ENCODE measurements around the gene OR51A7. TPM values are rescaled to one million over a fixed set of nuclear protein-coding genes. Genes with fewer than 3 reads are reported as not detected.

OR51A7 gene
- total and polyA plus RNA-seq, 4 experiments from 2014 or later, result not detected

DNA sequence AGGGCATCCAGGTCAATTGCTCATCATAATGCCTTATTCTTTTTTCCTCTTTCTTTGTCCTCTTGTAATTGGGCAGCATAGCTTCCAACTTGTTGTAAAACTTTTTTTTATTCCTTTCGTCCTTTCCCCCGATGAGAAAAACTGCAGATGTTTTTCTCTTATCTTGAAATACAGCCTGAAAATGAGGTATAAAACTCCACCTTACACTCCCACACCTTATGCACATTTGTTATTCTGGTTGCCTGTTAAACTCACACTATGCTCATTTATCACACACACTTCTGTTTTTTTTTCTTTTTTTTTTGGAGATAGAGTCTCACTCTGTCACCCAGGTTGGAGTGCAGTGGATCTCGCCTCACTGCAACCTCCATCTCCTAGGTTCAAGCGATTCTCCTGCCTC, 53.8 kb downstream of the OR51A7 start:
- no peak overlapping the region for H3K27ac Mint-ChIP-seq
- peaks cover 0 to 5% (median 0%) of the 10 kb centered on the region in 8 donors for H3K9me3 Mint-ChIP-seq
- peaks cover 0 to 2% of the 10 kb centered on the region in 2 donors for H3K27me3 Mint-ChIP-seq
- no peak overlapping the region for H3K4me3 ChIP-seq (ENCODE audit: low read length in 2 of 2)
- intact Hi-C loops (cut with micrococcal nuclease), result no loop called here
- no peak overlapping the region for H3K4me3 Mint-ChIP-seq
- H3K27ac ChIP-seq (ENCODE audit: low read depth, low read length), result no peak overlapping the region
- H3K4me1 Mint-ChIP-seq, result no peaks in the 10 kb centered on the region
- no peaks in the 10 kb centered on the region for H3K4me1 ChIP-seq (ENCODE audit: insufficient read depth, low read length)
- H3K9me3 ChIP-seq (ENCODE audit: control insufficient read depth in 1 of 2, low read length in 2 of 2), result no peaks in the 10 kb centered on the region
- CTCF ChIA-PET (ENCODE audit: partially characterized antibody), result no interaction called here
- no peaks in the 10 kb centered on the region for H3K36me3 ChIP-seq (ENCODE audit: insufficient read depth, low read length)
- H3K27me3 ChIP-seq (ENCODE audit: insufficient read depth, low read length), result no peaks in the 10 kb centered on the region
- DNase-seq, result no peak
- POLR2A ChIA-PET (ENCODE audit: partially characterized antibody), result no interaction called here
- no peaks in the 10 kb centered on the region for H3K36me3 Mint-ChIP-seq

Other genes with a start within 250 kb of the OR51A7 start
- not detected for gene OR51E2, start 205.9 kb upstream of the OR51A7 start, total RNA-seq
- not detected for gene OR51E2, start 205.9 kb upstream of the OR51A7 start, polyA plus RNA-seq
- not detected for gene MMP26, start 199.0 kb upstream of the OR51A7 start, total RNA-seq
- not detected for gene MMP26, start 199.0 kb upstream of the OR51A7 start, polyA plus RNA-seq
- gene OR51F1, start 133.8 kb upstream of the OR51A7 start, total RNA-seq, result not detected
- not detected for gene OR51F1, start 133.8 kb upstream of the OR51A7 start, polyA plus RNA-seq
- gene OR52R1, start 99.4 kb upstream of the OR51A7 start, total RNA-seq, result not detected
- not detected for gene OR52R1, start 99.4 kb upstream of the OR51A7 start, polyA plus RNA-seq
- not detected for gene OR51F2, start 82.5 kb upstream of the OR51A7 start, total RNA-seq
- not detected for gene OR51F2, start 82.5 kb upstream of the OR51A7 start, polyA plus RNA-seq
- gene OR51S1, start 54.6 kb upstream of the OR51A7 start, total RNA-seq, result not detected
- not detected for gene OR51S1, start 54.6 kb upstream of the OR51A7 start, polyA plus RNA-seq
- not detected for gene OR51T1, start 21.9 kb upstream of the OR51A7 start, total RNA-seq
- gene OR51T1, start 21.9 kb upstream of the OR51A7 start, polyA plus RNA-seq, result not detected
- not detected for gene OR51G2, start 15.6 kb downstream of the OR51A7 start, total RNA-seq
- not detected for gene OR51G2, start 15.6 kb downstream of the OR51A7 start, polyA plus RNA-seq
- not detected for gene OR51G1, start 20.6 kb downstream of the OR51A7 start, total RNA-seq
- gene OR51G1, start 20.6 kb downstream of the OR51A7 start, polyA plus RNA-seq, result not detected
- not detected for gene OR51A4, start 43.8 kb downstream of the OR51A7 start, total RNA-seq
- not detected for gene OR51A4, start 43.8 kb downstream of the OR51A7 start, polyA plus RNA-seq
- not detected for gene OR51A2, start 51.9 kb downstream of the OR51A7 start, total RNA-seq
- not detected for gene OR51A2, start 51.9 kb downstream of the OR51A7 start, polyA plus RNA-seq
- not detected for gene OR51L1, start 91.1 kb downstream of the OR51A7 start, total RNA-seq
- not detected for gene OR51L1, start 91.1 kb downstream of the OR51A7 start, polyA plus RNA-seq
- gene OR52J3, start 142.7 kb downstream of the OR51A7 start, total RNA-seq, result not detected
- gene OR52J3, start 142.7 kb downstream of the OR51A7 start, polyA plus RNA-seq, result not detected
- not detected for gene OR52E2, start 155.8 kb downstream of the OR51A7 start, total RNA-seq
- not detected for gene OR52E2, start 155.8 kb downstream of the OR51A7 start, polyA plus RNA-seq
- not detected for gene OR52E1, start 165.8 kb downstream of the OR51A7 start, total RNA-seq
- not detected for gene OR52E1, start 165.8 kb downstream of the OR51A7 start, polyA plus RNA-seq
- gene OR52A5, start 234.6 kb downstream of the OR51A7 start, total RNA-seq, result not detected
- gene OR52A5, start 234.6 kb downstream of the OR51A7 start, polyA plus RNA-seq, result not detected

All from CD4-positive, alpha-beta memory T cell (primary cell).